HG02973 (cell line): ENCODE measurements around the gene PHB1.
A peak's percentile ranks its signal among the peaks of the same experiment; 100 is the strongest.
"Not testable (repeated sequence)": the region's sequence is repeated elsewhere in the genome, so short reads cannot be mapped to it uniquely, and the experiment has no call there.

Experiments
- ATAC-seq: cut with Tn5 transposase; IDR thresholded peaks from one replicate; pipeline ENCODE4 v1.9.1; 2021; ENCODE audit warnings: moderate library complexity; ENCODE audit not compliant: unreplicated experiment

PHB1 gene

DNA sequence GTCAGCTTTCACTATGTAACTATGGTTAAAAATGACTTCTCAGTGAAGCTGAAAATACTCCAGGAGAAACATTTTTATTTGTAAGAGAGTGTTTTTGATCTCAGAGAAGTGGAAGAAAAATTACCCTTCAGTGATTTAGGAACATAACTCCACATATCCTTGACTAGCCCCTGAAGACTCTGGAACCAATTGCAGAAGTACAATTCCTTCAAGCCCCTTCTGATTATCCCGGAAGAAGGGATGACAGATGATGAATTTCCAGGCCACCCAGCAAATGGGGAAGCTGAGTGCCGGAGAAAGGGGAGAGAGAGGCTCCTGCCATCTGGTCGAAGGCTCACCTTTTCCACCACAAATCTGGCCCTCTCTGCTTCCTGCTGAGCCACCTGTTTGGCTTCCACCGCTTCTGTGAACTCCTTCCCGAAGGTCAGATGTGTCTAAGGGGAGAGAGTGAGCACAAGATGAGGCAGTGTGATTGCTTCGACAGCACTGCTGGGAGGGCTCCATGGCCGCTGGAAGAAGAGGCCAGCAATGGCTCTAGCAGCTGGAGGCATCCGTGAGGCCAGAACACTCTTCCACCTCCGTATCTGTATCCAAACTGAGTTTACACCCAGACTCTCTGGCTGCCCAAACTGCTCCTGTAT lies 8.1 kb downstream of the PHB1 start:
- no peak for ATAC-seq

DNA sequence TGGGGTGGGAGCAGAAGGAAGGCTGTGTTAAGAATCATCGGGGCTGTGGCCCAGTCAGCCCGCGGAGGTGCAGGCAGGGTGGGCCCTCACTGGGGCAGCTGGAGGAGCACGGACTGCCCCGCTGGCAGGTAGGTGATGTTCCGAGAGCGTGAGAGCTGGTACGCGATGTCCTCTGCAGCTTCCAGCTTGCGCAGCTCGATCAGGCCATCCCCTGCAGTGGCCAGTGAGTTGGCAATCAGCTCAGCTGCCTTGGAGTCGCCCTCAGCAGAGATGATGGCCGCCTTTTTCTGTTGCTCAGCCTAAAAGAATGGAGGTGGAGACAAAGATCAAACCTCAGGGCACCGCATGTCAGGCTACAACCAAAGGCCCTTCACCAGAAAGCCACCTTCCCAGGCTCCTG lies 9.8 kb downstream of the PHB1 start:
- no peak for ATAC-seq

DNA sequence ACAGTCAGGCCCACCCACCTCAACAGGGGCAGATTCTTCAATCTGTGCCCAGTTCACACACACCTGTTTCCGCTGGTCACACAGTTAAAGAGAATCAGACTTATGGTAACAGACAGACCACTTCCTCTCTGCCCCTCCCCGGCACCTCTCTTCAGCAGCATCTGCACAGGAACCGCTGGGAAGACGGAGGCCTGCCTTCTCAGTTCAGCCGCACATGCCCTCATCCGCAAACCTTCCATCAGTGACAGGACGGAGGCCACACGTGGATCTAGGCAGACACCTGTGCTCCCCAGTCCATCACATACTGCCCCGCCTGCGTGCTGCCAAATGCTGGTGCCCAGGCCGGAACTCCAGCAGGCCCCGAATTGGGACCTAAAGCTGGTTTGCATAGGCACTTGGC lies 10.3 kb downstream of the PHB1 start:
- no peak for ATAC-seq

DNA sequence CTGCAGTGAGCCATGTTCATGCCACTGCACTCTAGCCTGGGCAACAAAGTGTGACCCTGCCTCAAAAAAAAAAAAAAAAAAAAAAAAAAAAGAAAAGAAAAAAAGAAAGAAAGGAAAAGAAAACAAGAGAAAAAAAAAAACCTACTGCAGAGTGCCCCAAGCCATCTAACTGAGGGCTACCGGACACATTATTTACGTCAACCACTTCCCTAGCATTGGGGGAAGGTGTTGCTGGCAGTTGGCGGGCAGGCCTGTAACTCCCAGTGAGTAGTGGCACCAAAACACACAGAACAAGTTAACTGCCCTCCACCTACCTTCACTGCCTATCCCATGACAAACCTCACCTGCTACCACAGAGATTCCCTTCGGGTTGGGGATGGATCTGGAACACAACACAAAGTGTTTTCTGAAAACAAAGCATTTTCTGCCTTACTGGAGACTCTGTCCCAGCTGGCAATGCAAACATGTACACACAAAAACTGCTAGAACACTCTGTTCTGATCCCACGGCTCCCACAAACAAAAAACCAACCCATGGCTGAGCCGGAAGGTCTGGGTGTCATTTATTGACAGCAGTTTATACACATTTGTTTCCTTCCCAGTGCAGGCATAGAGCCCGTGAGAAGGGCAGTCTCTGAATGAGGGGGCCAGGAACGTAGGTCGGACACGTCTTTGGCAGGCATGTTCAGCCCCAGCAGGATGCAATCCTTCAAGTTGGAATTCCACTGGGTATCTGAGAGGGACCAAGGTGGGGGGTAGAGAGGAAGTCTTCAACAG lies 11.0 kb downstream of the PHB1 start:
- no peak for ATAC-seq

DNA sequence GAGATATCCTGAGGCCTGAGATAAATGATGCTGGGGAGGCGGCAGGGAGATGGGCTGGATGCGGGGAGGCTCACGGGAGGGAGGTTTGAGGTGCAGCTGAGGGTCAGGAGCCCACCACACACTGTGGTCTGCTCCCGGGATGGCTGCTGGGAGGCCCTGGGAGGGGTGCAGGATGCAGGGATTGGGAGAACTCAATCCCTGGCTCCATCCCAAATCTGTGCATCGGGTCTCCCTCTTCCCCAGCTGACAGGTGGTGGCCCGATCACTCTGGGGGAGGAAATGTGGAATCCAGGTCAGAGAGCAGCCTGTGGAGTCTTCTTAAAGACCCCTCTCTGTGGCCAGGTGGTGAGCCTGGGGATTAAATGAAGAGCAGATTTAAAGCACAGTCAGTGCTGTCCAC lies 12.0 kb downstream of the PHB1 start:
- ATAC-seq = no peak

DNA sequence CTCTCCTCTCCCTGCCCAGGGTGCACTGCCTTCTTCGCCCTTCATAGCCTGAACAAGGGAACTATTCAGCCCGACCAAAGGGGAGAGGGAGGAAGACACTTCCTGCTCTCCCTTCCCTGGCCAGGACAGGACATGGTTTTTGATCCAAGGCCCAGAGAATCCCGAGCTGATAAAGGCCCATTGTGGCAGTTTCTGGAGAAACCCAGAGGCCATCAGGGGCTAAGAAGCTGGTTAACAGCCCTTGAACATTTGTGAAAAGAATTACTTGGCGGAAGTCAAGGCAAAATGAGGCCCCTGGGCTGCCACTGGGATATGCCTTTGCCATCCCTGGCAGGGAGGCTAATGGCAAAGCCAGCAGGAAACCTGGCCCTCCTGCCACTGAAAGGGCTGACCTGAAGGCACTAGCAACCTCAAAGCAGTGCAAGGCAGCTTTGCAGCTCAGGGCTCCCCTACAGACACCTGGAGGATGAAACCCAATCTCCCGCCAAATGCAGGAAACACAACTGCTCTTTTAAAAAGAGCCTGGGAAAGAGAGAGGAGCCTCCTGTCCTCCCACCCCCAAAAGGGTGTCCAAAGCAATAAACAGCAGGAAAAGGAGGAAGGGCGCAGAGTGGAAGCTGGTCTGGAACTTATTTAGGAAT lies 12.6 kb downstream of the PHB1 start:
- ATAC-seq = no peak

DNA sequence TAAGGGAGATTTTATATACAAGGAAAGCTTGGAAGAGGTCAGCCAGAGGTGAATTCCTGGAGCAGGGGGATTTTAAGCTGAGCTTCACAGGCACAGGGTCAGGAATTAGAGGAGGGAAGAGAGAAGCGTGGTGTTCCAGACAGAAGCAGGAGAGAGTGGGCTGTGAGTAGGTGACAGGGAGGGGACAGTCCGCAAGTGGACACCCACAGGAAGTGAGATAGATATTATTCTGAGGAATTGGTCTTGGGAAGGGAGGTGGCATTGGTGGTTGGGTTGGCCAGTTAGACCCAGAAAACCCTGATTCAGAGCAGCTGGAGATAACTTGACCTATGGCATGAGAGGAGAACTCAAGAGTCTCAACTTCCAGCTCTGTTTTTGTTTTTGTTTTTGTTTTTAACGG lies 14.7 kb downstream of the PHB1 start:
- no peak for ATAC-seq

DNA sequence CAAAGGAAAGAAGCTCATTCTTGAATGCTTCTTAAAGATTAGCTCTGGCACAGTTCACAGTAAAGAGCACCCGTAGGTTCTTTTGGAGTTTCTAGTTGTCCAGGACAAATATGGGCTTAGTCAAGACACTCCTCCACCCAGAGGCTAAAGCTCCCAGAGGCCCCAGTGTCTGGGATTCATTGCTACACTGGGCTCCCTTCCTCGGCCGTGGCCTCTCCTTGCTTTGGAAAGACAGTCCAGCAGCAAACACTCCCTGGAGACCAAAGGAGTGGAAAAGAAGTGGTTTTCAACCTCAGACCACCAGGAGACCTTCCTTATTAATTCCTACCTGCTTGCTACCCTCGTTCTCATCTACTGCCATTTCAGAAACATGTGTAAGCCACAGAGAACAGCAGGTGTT lies 17.1 kb downstream of the PHB1 start:
- no peak for ATAC-seq

DNA sequence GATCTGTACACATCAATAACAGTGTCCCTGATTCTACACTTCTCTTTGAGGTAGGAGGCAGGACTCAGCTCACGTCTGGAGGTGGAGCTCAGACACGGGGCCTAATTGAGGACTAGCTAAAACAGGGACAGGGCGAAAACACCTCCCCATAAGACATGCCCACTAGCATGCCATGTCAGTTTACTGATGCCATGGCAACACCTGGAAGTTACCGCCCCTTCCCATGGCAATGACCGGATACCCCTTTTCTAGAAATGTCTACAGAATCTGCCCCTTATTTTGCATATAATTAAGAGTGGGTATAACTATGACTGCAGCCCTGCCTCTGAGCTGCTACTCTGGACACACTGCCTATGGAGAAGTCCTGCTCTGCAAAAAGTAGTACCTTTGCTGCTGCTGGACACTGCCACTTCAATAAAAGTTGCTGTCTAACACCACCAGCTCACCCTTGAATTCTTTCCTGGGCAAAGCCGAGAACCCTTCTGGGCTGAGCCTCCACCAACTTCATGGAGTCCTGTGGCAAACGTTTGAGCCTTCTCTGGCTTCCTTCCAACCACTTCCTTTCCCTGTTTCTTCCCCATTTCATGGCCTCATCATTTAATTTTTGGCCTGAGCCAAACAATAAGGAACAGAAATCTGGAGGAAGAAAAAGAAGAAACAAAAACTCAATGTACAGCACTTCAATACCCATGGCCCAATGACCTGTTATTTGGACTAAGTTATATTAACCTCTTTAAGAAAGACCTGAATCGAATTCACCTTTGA lies 21.0 kb downstream of the PHB1 start:
- ATAC-seq = no peak

DNA sequence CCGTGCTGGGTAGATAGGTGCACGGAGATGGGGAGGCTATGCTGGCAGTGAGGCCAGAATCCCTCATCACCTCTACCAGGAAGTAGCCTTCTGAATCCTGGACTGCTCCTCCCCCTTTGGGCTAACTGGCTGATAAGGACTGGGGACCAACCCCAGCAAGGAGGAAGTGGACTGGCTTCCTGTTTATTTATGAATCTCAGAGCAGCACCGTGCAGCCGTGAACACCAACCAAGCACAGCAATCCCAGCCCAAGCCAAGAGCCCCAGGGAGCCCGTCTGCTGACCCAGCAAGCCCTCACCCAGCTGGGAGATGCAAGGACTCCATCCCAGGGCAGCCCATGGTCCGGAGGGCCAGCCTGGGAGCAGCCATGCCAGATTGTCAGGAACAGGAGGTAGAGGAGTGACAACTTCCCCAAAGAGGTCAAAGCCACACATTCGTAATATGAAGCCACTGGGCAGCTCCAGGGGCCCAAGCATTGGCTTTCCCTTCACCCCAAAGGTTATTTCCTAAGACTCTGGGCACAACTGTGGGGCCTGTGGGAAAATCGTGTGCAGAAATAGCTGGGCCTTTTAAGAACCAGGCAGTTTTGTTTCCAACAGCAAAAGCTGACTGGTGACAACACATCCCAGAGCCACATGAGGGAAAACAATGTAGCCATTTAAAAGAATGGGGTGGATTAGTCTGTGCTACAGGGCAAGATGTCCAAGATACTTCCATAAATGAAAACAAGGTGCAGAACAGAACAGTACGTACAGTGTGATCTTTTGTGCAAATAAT lies 23.9 kb downstream of the PHB1 start:
- no peak for ATAC-seq

DNA sequence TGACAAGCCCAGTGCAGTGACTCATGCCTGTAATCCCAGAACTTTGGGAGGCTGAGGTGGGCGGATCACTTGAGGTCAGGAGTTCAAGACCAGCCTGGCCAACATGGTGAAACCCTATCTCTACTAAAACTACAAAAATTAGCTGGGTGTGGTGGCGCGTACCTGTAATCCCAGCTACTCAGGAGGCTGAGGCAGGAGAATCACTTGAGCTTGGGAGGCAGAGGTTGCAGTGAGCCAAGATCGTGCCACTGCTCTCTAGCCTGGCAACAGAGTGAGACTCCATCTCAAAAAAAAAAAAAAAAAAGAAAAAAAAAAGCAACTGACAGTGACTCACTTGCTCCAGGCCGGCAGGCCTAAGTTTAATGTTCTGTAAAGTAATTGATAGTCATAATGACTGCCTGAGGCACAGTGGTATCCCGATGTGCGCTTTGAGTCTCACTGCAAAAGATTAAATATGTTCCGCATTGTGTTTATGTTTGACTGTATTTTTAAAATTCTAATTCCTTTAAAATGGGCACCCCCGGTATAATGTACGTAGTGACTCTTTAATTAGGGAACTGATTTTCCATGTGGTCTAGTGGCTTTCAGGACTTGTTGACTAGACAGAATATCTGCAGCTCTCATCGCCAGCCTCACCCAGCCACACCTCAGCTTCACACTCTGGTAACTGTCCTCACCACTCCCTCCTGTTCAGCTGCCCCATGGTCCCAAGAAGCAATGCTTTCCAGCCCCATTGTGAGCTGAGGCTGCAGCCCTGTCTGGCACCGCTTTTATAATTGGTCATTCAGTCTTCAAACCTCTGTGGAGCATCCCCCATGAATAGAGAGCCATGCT lies 25.0 kb downstream of the PHB1 start:
- not testable (repeated sequence) for ATAC-seq

DNA sequence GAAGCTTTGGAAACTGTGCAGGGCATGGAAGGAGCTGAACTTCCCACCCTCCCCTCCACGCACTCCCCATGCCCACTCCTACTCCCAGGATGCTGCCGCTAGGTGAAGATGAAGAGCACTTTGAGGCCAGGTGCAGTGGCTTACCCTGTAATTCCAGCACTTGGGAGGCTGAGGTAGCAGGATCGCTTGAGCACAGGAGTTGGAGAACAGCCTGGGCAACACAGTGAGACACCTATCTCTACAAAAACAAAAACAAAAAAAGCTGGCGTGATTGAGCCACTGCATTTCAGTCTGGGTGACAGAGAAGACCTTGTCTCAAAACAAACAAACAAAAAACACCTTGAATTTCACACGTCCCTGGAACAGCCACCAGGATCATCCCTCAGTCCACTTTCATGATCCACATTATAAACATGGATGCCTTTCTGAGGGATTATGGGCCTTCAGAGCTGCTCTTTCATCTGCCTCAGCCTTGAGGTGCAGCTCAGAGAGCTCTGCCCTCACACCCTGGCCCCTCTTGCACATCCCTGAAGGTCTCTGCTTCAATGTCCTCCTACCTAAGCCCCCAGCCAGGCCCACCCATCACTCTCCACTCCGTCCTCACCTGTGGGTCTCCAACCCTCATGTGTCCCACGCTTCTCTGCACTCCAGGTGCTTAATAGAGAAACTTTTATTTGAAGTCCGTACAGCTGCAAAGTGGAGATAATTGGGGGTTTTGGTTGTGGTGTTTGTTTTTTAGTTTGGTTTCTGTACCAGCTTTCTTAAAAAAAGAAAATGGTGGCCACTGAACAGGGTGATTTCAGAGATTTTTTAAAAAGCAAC lies 25.8 kb downstream of the PHB1 start:
- ATAC-seq = no peak

DNA sequence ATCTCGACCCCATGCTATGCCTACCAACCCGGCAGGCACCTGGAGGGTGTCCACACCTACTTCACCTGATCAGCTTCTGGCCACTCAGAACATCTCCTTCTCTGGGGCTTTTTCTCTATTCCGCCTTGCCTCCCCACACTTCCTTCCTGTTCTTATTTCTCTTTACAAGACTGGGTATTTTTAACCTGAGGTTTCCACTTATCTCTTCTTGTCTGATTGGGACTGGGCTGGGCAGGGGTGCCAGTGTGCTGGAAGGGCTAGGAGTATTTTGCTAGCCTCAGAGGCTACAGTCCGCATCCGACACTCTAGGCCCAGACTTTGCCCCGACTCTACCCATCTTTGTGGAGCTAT lies 26.4 kb downstream of the PHB1 start:
- peak; percentile 54 for ATAC-seq

DNA sequence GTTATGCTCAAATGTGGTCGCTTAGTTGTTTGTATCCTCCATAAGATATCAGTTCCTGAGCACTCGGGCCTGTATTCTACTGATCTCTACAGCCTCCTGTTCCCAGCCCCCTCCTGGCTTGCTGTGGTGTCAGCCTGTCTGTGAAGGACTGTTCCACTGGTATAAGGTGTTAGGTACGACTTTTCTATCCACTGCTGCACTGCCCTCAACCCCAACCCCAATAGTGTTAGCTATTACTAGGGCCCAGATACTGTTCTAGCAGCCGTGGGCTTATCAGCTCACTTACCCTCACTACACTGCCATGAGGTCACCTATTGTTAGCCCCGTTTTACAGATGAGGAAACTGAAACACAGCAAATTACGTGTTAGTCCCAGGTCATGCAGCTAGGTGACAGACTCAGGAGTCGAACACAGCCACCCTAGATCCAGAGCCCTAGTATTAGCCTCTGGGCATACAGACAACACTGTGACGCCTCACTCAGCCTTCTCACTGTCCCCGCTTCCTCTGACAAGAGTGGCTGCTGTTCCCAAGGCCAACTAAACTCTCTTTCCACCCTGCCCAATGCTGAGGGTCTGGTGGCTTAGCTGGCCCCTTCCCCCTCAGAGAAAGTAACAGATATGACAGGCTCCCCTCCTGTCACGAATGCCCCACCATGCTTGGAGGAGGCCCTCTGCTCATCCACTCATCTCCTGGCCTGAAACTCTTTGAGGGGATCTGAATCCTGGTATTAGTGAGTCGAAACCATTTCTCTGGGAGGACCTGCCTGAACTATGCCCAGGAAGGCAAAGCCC lies 27.0 kb downstream of the PHB1 start:
- no peak for ATAC-seq

DNA sequence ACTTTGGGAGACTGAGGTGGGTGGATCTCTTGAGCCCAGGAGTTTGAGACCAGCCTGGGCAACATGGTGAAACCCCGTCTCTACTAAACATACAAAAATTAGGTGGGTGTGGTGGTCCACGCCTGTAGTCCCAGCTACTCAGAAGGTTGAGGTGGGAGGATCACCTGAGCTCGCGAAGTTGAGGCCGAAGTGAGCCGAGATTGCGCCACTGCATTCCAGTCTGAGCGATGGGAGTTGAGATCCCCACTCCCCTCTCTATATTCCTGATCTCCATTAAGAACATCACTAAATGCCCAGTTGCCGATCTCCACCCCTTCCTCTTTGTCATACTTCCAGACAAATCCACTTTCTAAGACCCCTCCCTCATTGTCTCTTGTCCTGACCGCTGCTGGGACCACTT lies 28.3 kb downstream of the PHB1 start:
- ATAC-seq = no peak

DNA sequence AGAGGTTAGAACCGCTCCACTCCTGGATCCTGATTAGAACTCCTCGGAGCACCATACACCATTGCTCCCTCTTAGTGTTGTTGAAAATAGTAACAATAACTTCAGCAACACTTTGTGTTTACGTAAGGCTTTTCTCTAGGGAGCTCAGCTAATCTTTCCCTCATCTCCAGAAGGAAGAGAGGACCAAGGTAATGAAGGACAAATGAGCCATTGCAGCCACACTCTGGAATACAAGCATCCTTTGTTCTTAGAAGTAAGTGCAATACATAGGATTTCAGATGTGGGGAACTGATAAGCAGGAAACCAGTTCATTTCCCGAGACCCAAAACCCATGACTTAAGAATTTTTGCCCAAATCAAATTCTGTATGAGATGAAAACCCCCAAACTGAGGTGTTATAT lies 29.7 kb downstream of the PHB1 start:
- ATAC-seq = no peak

DNA sequence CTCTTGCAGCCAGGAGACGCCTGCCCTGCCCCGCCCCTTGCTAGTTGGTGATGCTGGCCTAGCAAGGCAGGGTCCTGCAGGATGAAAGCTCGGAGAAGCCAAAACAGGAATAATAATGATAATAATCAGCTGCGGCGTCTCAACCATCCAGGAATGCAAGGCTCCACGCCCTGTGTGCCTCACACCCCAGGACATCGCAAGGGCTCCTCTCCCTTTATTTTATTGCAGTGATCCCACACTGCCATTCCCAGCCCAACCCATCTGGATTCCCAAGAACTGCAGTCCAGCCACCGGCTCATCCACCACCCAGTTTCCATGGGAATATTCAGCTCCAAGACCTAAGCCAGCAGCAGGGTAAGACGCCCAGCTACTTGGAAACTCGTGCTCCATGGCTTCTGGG lies 31.6 kb downstream of the PHB1 start:
- ATAC-seq = no peak

DNA sequence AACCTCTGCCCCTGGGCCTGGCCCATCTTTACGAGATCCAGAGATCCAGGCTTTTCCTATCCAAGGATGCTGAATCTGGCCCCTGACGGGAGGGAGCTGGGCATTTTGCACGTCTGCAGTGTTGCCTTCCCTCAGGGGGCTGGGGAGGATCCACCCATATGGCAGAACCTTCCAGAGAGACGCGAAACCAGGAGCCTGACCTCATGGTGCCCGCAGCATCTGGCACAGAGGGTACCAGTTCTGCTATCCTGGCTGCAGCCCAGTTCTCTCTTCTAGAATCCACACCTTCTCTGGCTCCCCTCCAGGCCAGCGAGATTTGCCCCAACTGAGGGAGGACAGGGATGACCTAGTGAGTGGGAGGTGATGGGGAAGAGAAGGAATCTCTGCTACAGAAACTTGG lies 32.1 kb downstream of the PHB1 start:
- no peak for ATAC-seq
